Endometrial microvascular endothelial cells (primary cell): ENCODE data around the gene KLK8. TPM values are rescaled to one million over a fixed set of nuclear protein-coding genes. Genes with fewer than 3 reads are reported as not detected.

Experiments used
- in situ Hi-C: cut with HindIII; loops from 2 replicates; pipeline ENCODE4 v1.10.0; 2017; ENCODE audit warnings: low sequenced_read_pairs, low pct_unique_long_range_greater_than_20kb; ENCODE audit errors: inconsistent ontology term
- total RNA-seq: library from RNA; depleted of rRNA; stranded (reverse); fragments of >200 nt; gene quantifications from one replicate; pipeline ENCODE4 v1.2.3, GENCODE V29; 2015; ENCODE audit errors: inconsistent ontology term

KLK8 gene, protein sequence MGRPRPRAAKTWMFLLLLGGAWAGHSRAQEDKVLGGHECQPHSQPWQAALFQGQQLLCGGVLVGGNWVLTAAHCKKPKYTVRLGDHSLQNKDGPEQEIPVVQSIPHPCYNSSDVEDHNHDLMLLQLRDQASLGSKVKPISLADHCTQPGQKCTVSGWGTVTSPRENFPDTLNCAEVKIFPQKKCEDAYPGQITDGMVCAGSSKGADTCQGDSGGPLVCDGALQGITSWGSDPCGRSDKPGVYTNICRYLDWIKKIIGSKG
- not detected for total RNA-seq

DNA sequence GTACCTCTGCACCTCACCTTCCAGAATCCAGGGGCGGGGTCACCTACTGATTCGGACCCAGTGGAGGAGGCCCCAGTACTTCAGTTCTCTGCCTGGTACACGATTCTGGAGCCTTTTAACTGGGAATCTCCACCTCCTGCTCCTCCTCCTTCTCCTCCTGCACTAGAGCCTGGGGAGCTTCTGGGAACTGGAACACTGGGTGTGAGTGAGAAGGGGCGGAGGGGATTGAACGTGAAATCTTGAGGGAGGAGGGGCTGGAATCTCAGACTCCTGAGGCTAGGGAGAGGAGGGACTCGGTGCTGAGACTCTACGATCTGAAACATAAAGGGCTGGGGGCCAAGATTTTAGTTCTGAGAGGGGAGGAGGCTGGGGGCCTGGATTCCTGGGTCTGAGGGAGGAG, at the start of gene KLK8:
KLK8 (minus strand) TSS at position 90 of the 400 bp plus-strand sequence. CDS start 437 bp downstream, outside the sequence.
- in situ Hi-C loops = no loop called here

DNA sequence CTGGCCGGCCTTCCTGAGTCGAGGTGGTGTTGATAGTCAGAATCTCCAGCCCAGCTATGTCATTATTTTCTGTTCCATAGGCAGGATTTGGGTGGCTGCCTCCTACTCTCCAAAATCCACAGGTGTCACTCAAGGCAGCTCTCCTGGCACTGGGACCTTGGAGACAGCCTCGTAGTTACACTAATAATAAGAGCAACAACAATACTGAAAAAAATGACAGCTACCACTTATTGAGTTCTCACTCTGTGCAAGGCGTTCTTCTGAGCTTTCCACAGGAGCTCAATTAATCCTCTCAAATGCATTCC, 45.6 kb upstream of the KLK8 start:
- in situ Hi-C loops = no loop called here

DNA sequence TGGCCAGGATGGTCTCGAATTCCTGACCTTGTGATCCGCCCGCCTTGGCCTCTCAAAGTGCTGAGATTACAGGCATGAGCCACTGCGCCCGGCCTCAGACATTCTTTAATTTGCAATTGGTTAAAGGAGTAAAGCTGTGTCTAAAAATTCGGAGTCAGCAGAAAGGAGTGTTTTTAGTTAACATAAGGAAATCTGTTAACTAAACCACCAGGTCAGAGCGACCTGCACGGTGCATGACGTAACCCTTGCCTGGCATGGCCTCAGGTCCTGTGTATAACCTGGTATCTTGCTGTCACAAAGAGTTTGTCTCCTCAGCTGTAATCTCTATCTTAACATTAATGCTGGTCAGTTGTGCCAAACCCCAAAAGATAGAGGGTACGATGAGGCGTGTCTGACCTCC, 42.9 kb upstream of the KLK8 start:
- in situ Hi-C loops = no loop called here

DNA sequence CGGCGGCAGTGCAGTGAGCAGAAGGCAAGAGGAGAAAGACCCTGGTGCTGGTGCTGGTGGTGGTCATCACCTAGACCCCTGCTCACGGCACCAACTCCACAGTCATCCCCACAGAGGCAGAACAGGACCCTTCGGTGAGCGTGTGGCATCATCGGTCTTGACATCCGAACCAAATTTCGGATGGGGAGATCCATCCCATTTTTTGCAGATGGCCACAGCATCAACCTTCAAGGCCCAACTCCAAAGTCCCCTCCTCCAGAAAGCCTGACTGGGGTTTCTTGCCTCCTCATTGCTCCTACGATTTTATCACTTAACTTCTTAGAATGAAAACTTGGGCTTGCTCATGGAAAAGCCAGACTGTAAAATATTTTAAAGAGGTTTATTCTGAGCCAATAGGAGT, 42.1 kb upstream of the KLK8 start:
- in situ Hi-C loops = no loop called here

DNA sequence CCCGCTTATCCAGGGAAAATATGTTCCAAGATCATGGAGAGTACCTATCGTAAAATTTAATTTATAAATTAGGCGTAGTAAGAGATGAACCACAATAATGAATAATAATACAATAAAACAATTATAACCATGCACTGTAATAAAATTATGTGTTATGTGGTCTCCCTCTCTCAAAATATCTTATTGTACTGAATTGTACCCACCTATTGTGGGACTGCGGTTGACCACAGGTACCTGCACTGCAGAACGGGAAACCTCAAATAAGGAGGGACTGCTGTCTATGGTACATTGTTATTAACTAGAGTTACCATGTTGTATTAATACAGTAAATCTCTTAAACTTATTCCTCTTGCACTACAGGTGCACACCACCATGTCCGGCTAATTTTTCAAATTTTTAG, 38.7 kb upstream of the KLK8 start:
- in situ Hi-C loops = no loop called here

DNA sequence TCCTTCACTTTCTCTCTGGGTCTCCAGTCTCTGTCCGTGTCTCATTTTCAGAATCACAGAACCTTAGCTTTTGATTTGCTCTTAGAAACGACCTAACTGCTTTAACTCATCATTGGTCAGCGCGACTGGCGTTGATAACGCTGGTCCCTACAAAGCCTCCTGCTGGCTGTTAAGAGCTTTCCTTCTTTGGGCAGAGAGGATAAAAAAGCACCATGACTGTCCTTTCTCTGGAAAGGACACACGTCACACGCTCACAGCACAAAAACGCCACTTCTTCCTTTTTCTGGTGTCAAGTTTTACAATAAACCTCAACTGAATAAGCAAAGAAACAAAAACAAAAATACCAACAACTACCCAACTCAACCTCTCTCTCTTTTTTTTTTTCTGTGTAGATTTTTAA, 35.1 kb upstream of the KLK8 start:
- in situ Hi-C loops = no loop called here

DNA sequence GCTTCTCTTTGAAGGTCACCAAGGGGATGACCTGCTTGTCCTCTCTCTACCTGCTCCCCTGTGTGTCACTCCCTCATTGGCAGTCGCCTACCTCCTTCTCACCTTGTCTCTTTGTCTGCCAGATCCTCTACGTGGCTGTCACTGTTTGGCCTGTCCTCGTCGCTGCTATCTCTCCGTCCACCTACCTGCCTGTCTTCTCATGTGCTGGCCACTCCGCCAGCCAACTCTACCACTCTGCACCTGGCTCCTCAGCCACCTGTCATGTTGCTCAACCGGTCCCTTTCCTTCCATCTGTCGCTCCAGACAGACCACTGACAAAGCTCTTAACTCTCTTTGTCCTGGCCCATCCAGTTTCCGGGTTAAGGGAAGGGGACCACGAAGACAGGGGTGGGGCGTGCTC, 33.3 kb upstream of the KLK8 start, which contains the start of gene KLK12:
KLK12 (minus strand) TSS at position 299 of the 400 bp plus-strand sequence. CDS start 381 bp downstream, outside the sequence.
- in situ Hi-C loops = no loop called here

DNA sequence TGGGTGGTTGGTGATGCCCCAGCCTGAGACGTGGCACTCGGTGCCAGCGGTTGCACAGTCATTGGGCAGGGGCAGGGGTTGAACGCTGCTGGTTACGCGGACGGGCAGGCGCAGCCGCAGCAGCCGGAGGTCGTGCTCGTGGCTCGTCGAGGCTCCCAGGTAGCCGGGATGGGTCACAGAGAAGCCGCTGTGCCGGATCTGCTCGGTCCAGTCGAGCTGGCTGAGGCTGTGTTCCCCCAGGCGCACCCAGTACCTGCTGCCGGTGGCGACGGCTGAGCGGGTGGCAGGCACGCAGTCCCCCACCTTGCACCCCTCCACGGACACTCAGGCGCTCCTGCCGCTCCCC, 30.4 kb upstream of the KLK8 start:
- in situ Hi-C loops = no loop called here

DNA sequence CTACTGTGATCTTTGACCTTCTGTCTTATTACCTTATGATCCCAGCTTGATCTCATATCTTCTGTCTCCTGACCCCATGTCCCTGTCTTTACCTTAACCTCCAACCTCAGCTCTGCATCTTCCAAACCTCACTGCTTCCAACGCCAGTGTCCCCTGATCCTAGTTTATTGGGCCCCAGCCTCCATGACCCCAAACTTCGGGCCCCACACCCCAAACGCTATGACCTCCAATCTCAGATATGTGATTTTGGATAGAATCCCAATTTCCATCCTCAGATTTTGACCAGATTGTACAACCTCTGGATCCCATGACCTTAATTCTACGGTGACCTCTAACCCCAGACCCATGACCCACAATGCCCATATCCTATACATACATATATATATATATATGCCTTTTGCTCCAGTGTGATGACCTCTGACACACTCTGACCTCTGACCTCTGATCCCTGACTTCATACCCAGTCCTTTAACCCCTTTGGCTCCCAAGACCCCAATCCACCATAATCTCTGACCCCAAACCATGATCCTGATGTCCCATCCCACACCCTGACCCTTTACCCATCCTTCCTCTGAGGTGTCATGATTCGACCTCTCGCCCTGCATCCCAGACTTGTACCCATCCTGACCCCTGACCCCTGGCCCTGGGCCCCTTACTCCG, 29.9 kb upstream of the KLK8 start:
- in situ Hi-C loops = no loop called here

DNA sequence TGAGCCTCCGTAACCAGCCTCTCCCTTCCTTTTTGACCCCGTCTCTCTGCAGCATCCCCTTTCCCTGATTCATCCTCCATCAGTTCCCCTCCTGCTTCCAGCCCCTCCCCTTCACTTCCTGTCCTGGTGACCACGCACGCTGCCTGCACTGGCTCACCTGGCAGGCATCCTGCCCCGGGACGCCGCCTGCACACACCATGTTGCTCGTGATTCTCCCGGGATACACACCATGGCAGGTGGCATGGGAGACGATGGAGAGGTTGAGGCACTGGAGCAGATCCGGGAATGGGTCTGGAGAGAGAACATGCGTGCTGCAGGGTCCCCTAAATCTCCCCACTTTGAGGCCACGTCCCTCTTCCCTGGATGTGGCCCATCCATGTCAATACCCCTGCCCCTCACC, 29.2 kb upstream of the KLK8 start:
- in situ Hi-C loops = no loop called here

DNA sequence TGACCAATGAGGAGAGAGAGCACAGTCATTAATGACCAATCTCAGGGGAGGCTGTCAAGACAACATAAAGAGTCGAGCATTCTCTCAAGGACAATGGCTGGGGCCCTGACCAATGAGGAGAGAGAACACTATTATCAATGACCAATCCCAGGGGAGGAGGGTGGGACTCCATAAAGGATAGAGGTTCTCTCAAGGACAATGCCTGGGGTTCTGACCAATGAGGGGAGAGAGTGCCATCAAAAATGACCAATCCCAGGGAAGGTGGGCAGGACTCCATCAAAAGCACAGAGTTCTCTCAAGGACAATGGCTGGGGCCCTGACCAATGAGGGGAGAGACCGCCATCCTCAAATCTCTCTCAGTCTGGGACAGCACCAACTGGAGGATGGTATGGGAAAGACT, 28.3 kb upstream of the KLK8 start:
- in situ Hi-C loops = no loop called here

DNA sequence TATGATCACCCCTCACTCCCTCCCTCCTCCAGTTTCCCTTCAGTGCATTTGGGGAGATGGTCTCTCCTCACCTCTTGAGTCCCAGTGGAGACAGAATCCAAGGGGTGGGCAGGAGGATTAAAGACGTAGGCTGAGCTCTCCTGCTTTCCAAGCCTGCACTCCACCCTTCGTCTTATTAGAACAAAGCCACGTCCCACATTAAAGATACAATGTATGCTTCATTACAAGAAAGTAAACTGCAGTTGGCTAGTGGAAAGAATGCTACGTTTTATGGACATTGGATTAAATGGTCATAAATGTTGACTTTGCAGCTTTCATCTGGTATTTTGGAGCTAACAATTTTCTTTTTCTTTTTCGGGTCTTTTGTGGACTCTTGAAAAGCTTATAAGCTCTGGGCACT, 26.5 kb upstream of the KLK8 start:
- in situ Hi-C loops = no loop called here

DNA sequence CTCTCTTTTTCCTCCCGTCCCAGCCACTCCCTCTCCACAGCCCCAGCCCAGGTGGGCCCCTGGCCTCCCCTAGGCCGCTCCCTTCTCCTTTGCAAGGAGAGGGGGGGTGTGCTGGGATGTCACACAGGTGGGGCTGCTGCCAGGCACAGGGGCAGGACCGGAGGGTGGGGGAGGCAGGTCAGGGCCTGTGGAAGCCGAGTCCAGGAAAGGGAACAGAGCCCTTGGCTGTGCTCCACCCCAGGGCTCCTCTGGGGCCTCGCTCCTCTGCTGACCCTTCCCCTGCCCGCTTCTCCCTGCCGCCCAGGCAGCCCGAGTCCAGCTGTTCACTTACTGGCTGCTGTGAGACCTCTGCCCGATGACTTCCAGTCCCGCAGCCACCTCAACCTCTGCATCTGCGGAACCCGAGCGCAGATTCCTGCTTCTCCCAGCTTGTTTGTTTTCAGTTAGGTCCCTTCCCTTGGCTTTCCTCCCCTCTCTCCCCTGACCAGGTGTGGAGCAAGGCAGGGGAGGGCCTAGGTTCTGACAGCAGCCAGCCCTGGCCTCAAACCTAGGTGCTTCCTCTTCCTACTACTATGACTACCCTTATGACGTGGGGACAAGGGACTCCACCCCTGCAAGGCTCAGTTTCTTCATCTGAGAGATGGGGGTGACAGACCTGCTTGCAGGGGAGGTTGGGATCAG, 25.9 kb upstream of the KLK8 start:
- in situ Hi-C loops = no loop called here

DNA sequence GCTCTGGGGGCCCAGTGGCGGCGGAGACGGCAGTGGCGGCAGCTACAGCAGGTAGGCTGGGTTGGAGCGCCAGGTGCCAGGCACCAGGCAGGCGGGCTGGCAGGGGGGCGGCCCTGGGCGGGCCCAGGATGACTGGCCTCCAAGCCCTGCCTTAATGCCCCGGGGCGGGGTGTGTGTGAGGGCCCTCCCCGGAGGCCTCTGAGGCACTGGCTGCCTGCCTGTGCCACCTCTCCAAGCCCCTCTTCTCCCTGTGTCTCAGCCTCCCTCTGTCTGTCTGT, 25.1 kb upstream of the KLK8 start, which contains the start of gene KLK11:
KLK11 (minus strand) TSS at position 63 of the 278 bp plus-strand sequence. CDS start 985 bp downstream, outside the sequence.
- in situ Hi-C loops = no loop called here

DNA sequence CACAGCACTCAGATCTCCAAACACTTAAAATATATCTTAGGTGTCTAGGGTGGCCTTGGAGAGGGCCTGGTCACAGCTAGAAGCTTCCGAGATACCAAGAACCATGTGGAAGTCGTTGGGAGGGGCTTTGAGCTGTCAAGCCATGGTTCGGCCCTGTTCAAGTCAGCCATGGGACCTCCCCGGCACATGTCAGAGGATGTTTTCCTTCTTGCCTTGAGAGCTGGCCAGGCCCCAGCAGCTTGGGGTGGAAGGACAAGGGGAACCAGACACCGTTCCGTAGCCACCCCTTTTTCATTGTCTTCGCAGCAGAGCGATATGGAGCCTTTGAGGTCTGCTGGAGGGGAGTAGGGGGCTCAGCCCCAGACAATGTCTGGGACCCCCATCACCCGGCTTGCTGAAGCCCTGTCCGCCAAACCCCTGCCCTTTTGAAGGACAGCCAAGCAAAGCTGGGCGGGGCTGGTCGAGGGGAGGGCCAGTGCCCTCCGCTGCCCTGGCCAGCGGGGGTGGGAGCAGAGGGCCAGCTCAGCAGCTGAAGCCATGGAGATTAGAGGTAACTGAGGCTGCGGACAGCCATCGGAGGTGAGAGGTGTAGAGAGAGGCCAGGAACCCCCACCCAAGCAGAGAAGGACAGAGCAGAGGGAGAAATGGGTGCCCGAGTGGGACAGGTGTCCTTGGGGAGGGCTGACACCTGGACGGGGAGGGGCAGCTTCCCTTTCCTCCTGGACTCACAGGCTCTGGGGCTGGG, 24.6 kb upstream of the KLK8 start:
- in situ Hi-C loops = no loop called here

DNA sequence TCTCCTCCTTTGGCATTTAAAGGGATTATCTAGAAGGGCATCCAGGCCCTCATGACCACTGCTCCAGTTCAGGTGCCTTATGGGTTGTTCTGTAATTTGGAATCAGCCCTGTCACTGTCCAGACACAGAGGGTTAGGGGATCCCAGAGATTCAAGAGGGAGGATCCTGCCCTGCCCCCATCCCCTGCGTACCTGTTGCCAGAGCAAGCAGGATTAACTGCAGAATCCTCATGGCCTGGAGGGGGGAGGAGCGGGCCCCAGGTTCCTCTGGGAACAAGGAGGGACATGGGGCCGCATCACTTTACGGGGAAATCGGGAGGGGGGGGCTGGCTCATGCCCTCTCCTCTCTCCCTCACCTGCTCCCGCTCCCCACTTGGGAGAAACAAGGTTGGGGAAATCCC, 24.0 kb upstream of the KLK8 start:
- in situ Hi-C loops = no loop called here

DNA sequence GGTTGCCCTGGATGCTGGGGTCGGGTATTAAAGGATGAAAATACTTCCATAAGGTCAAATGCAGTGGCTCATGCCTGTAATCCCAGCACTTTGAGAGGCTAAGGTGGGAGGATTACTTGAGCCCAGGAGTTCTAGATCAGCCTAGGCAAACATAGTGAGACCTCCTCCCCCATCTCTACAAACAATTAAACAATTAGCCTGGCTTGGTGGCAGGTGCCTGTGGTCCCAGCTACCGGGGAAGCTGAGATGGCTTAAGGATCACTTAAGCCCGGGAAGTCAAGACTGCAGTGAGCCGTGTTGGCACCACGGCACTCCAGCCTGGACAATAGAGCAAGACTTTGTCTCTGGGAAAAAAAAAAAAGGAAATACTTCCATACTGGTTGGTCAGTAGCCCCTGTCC, 23.5 kb upstream of the KLK8 start:
- in situ Hi-C loops = no loop called here

DNA sequence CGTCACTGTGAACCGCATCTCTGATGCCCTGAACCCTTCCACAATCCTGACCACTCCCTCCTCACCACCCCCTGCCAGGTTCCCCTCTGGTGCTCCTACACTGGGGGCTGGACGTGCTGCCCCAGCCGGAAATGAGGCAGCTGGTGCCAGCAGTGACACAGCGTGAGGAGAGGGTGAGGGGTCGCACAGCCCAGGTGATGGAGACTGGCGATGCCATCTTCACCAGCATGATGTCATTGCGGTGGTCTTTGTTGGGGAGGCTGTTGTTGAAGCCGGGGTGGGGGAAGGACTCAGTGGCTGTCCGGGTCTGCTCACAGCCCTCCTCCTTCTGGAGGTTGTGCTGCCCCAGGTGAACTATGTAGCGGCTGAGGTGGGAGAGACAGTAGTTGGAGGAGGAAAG, 22.5 kb upstream of the KLK8 start:
- in situ Hi-C loops = no loop called here

DNA sequence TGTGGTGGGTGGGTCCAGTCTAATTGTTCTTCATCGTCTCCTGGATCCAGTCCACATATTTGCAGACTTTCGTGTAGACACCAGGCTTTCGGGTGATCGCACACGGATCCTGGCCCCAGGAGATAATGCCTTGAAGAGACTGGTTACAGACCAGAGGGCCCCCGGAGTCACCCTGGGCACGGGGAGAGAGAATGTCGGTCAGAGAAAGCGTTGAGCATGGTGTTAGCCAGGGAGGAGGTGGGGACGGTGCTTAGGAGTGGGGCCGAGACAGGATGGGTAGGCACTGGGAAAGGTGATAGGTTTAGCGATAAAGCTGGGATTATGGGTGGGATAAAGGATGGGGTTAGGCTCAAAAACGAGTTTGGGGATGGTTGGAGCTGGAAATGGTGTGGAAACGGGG, 21.1 kb upstream of the KLK8 start:
- in situ Hi-C loops = no loop called here
